NCI-H774 (cell line): Measurements from ENCODE around the gene HIPK4.
"Not testable (repeated sequence)": the region's sequence is repeated elsewhere in the genome, so short reads cannot be mapped to it uniquely, and the experiment has no call there.

ENCODE experiments used
- DNase-seq: peaks from one replicate; lab custom pipeline; 2025; lab: John Stamatoyannopoulos, UW

The HIPK4 gene

DNA sequence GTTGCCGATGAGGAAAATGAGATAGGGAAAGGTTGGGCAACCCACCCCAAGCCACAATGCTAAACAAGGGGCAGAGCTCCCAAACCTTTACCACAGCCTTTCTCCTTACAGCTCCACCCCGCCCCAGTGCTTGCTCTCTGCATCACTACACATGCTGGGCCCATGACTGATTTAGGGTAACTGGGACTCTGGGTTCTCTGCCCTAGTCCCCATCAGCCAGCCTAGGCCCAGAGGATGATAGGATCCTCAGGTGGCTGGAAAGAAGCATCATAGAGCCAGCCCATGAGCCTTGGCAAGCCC, 53.4 kb downstream of the HIPK4 start:
- no peak for DNase-seq

DNA sequence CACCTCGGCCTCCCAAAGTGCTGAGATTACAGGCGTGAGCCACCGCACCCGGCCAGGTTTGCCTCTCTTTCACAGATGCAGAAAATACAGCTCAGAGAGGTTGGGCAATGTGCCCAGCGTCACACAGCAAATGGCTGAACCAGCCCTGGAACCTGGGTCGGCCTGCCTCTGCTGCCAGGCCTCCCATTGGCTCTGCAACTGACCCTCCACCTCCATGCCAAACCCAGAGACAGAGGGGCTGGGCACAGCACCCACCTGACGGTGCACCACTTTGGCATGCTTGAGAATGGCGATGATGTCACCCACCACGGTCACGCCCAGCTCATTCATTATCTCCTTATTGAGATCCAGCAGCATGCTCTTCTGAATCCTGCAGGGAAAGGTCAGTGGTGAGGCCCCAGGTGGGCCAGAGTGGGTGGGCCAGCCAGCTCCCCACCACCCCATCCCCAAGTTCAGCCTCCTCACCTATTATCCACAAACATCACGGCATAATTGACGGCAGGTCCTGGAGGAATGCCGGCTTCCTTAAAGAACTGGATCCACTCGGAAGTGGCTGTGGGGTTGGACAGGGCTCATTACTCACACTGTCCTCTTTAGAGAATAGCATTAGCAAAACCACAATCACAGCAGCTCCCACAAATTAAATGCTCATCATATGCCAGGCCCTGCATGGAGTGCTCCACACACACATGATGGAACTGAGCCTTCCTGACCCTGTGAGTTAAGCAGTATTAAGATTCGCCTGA, 54.0 kb downstream of the HIPK4 start:
- no peak for DNase-seq

DNA sequence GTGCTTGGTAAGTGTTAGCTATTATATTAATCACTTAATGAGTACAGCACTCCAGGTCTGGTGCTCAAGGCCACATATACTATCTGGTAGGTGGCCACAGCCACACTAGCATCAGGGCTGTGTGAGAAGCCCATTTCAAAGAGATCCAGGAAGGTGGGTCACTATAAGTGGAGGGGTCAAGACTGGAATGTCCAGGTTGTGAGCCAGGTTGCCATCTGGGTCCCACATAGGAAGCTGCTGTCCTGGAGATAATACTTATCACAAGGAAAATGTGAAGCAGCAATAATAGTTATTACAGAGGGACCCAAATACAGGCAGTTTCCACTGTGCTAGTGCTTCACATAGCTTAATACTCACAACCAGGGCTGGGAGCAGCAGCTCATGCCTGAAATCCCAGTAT, 54.9 kb downstream of the HIPK4 start:
- DNase-seq = no peak

DNA sequence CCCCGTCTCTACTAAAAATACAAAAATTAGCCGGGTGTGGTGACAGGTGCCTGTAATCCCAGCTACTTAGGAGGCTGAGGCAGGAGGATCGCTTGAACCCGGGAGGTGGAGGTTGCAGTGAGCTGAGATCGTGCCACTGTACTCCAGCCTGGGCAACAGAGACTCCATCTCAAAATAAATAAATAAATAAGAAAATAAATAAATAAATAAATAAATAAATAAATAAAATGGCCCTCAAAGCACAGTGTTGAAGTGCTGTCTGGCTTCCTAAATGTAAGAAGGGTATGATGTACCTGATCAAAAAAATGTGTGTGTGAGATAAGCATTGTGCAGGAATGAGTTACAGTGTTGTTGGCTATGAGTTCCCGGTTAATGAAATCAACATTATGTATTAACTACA, 56.9 kb downstream of the HIPK4 start:
- not testable (repeated sequence) for DNase-seq

DNA sequence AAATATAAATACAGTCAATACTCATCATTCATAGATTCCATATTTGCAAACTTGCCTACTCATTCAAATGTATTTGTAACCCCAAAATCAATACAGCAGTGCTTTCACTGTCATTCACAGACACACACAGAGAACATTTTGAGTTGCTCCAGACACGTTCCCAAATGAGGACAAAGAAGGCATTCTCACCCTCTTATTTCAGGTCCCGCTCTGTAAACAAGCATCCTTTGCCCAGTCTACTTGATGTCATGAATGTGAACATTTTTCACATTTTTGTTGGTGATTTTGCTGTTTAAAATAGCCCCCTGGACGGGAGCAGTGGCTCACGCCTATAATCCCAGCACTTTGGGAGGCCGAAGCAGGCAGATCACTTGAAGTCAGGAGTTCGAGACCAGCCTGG, 57.3 kb downstream of the HIPK4 start:
- no peak for DNase-seq

DNA sequence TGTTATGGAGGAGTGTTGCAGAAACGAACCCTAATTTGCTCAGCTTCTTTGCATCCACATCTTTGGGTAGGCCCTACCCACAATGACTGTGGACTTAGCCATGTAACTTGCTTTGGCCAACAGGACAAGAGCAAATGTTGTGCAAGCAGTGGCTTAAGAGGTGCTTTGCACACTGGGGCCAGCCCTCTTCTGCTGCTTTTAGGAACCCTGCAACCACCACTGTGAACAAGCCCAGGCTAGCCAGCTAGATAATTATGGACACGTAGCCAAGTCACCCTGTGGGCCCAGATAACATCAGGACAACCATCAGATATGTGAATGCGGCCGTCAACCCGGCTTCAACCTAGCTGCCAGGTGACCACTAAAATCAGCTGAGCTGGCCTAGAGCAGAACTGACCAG, 58.9 kb downstream of the HIPK4 start:
- DNase-seq = no peak
